Suprapubic skin (tissue), 4 donors: ENCODE data around the gene HCRT. TPM values are rescaled to one million over a fixed set of nuclear protein-coding genes. Genes with fewer than 3 reads are reported as not detected.
"Not testable (repeated sequence)": the region's sequence is repeated elsewhere in the genome, so short reads cannot be mapped to it uniquely, and the experiment has no call there.

ENCODE experiments used
- DNase-seq, 2 donors: peaks; one replicate each; pipeline ENCODE4 v3.0.0-alpha.2; 2019; ENCODE audit warnings: low spot score in 2 of 2
- H3K27ac ChIP-seq: fragments of 200-600 bp; sonication (generic); one replicate; pipeline ENCODE4 v1.5.1; 2019
- H3K27me3 ChIP-seq: fragments of 200-600 bp; sonication (generic); one replicate; pipeline ENCODE4 v1.5.1; 2019
- H3K36me3 ChIP-seq: fragments of 200-600 bp; sonication (generic); one replicate; pipeline ENCODE4 v1.5.1; 2019
- H3K4me1 ChIP-seq: fragments of 200-600 bp; sonication (generic); one replicate; pipeline ENCODE4 v1.5.1; 2019
- H3K4me3 ChIP-seq: fragments of 200-600 bp; sonication (generic); one replicate; pipeline ENCODE4 v1.5.1; 2019; ENCODE audit warnings: mild to moderate bottlenecking
- H3K9me3 ChIP-seq: fragments of 200-600 bp; sonication (generic); one replicate; pipeline ENCODE4 v1.5.1; 2019
- EP300 ChIP-seq: sonication (generic); formaldehyde crosslinking; IDR thresholded peaks from one replicate; pipeline ENCODE4 v1.6.1; 2017; ENCODE audit warnings: antibody characterized with exemption
- POLR2A ChIP-seq, 2 donors: fragments of 450-650 bp; IDR thresholded peaks; one replicate each; pipeline ENCODE4 v1.6.1; 2017; ENCODE audit warnings: antibody characterized with exemption in 2 of 2, mild to moderate bottlenecking in 2 of 2, moderate library complexity in 2 of 2
- POLR2AphosphoS5 ChIP-seq, 3 donors: sonication (generic); formaldehyde crosslinking; IDR thresholded peaks; one replicate each; pipeline ENCODE4 v1.6.1; 2017; ENCODE audit warnings: antibody characterized with exemption in 3 of 3
- WGBS: methylation state at CpG from one replicate; pipeline ENCODE4 v1.1.5; 2018; 5-methylcytosine and 5-hydroxymethylcytosine counted together
- total RNA-seq, 4 donors: library from RNA; depleted of rRNA; stranded (reverse); fragments of >200 nt; gene quantifications; one replicate each; pipeline ENCODE4 v1.1.0, GENCODE V29; 2016
- TF ChIP-seq, protein P1 (sequence below), 2 donors: fragments of 200-600 bp in 1 of 2; fragments of 450-650 bp in 1 of 2; sonication (generic) in 1 of 2; IDR thresholded peaks; one replicate each; pipeline ENCODE4 v1.5.1; 2016 to 2019; ENCODE audit warnings: antibody characterized with exemption in 2 of 2, mild to moderate bottlenecking in 1 of 2, moderate library complexity in 1 of 2

HCRT gene
- total RNA-seq, 4 donors from 2014 or later: not detected

DNA sequence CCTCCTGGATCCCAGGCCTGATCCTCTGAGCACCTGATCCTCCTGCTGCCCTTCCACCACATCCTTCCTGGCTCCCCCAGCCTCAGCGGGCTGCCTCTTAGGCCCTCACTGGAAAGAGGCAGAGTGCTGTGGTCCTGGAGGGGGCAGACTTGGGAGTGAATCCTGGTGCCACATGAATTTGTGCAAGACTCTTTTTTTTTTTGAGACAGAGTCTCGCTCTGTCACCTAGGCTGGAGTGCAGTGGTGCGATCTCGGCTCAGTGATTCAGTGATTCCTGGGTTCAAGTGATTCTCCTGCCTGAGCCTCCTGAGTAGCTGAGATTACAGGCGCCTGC lies 6.0 kb upstream of the HCRT start:
- H3K4me3 ChIP-seq: no peak overlapping the region
- H3K4me1 ChIP-seq: peaks cover 16% of the 10 kb centered on the region
- TF ChIP-seq EP300 (no peak), POLR2AphosphoS5 (IDR thresholded peaks at IDR 0.05) (no peak), POLR2A (IDR thresholded peaks at IDR 0.05) (no peak)
- TF ChIP-seq, protein P1, sequence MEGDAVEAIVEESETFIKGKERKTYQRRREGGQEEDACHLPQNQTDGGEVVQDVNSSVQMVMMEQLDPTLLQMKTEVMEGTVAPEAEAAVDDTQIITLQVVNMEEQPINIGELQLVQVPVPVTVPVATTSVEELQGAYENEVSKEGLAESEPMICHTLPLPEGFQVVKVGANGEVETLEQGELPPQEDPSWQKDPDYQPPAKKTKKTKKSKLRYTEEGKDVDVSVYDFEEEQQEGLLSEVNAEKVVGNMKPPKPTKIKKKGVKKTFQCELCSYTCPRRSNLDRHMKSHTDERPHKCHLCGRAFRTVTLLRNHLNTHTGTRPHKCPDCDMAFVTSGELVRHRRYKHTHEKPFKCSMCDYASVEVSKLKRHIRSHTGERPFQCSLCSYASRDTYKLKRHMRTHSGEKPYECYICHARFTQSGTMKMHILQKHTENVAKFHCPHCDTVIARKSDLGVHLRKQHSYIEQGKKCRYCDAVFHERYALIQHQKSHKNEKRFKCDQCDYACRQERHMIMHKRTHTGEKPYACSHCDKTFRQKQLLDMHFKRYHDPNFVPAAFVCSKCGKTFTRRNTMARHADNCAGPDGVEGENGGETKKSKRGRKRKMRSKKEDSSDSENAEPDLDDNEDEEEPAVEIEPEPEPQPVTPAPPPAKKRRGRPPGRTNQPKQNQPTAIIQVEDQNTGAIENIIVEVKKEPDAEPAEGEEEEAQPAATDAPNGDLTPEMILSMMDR (IDR thresholded peaks at IDR 0.05): no peak
- no peaks in the 10 kb centered on the region for H3K9me3 ChIP-seq
- H3K27ac ChIP-seq: no peak overlapping the region
- no peak for DNase-seq
- 99% methylated on average over 5 of the region's 5 CpGs for WGBS
- no peaks in the 10 kb centered on the region for H3K27me3 ChIP-seq
- no peaks in the 10 kb centered on the region for H3K36me3 ChIP-seq

DNA sequence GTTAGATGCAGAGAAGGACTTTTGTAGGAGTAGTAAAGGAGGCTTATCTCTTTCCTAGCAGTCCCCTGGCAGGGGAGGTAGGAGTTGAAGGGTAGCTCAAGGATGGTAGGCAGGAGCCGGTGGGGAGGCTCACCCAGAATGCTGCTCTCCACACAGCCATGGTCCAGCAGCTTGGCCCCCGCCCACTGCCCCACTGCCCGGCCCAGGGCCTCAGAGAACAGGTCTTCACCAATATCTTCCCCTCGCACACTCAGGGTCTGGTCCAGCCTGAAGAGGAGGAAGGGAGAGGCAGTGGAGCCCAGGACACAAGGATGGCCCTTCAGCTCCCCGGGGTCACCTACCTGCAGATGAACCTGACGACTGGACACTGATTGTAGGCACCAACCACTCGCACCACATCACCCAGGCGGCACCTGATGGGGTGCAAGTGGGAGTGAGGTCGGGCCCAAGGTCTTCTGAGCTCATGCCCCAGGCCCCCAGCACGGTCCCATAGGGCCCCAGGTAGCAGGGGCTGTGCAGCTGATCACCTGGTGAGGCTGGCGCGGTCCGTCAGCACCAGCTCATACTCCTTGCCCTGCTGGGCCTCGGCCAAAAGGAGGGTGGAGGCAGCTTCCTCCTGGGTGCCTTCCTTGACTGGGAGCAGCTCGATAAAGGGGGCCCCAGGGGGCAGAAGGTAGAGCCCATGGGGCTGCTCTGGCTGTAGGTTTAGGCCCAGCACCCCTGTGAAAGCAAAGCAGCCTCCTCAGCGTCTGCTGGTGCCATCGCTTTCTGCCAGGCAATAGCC lies 5.4 kb upstream of the HCRT start:
- H3K36me3 ChIP-seq: no peaks in the 10 kb centered on the region
- H3K4me1 ChIP-seq: peaks cover 16% of the 10 kb centered on the region
- WGBS: 77% methylated on average over 6 of the region's 17 CpGs

DNA sequence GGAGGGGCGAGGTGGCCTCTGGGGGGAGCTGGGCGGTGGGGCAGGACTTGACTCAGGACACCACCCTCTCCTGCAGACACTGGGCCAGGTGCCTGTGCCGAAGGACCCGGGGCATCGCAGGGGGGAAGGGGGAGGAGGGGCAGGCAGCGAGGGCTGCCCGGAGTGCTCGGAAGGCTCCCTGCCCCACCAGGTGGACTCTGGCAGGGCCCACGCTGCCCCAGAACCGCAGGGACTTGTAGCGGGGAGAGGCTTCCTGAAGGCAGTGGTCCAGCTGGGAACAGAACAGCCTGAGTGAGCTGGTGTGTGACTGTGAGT lies 4.4 kb upstream of the HCRT start:
- peaks cover 6% of the 10 kb centered on the region for H3K27me3 ChIP-seq
- no peak overlapping the region for H3K4me3 ChIP-seq
- TF ChIP-seq, protein P1 (IDR thresholded peaks at IDR 0.05): no peak
- no peak for TF ChIP-seq POLR2A (IDR thresholded peaks at IDR 0.05)
- no peak for TF ChIP-seq EP300
- no peak for TF ChIP-seq POLR2AphosphoS5 (IDR thresholded peaks at IDR 0.05)
- peaks cover 15% of the 10 kb centered on the region for H3K4me1 ChIP-seq
- no peak overlapping the region for H3K27ac ChIP-seq
- H3K36me3 ChIP-seq: no peaks in the 10 kb centered on the region
- 81% methylated on average over 6 of the region's 11 CpGs for WGBS
- peak in 1 of 2 donors; percentile 55 for DNase-seq
- no peaks in the 10 kb centered on the region for H3K9me3 ChIP-seq

More for the DNA sequence above, 5.4 kb upstream of the HCRT start:
- H3K27ac ChIP-seq: no peak overlapping the region
- TF ChIP-seq EP300: no peak
- H3K9me3 ChIP-seq: no peaks in the 10 kb centered on the region
- DNase-seq: no peak
- H3K4me3 ChIP-seq: no peak overlapping the region
- H3K27me3 ChIP-seq: peaks cover 3% of the 10 kb centered on the region

DNA sequence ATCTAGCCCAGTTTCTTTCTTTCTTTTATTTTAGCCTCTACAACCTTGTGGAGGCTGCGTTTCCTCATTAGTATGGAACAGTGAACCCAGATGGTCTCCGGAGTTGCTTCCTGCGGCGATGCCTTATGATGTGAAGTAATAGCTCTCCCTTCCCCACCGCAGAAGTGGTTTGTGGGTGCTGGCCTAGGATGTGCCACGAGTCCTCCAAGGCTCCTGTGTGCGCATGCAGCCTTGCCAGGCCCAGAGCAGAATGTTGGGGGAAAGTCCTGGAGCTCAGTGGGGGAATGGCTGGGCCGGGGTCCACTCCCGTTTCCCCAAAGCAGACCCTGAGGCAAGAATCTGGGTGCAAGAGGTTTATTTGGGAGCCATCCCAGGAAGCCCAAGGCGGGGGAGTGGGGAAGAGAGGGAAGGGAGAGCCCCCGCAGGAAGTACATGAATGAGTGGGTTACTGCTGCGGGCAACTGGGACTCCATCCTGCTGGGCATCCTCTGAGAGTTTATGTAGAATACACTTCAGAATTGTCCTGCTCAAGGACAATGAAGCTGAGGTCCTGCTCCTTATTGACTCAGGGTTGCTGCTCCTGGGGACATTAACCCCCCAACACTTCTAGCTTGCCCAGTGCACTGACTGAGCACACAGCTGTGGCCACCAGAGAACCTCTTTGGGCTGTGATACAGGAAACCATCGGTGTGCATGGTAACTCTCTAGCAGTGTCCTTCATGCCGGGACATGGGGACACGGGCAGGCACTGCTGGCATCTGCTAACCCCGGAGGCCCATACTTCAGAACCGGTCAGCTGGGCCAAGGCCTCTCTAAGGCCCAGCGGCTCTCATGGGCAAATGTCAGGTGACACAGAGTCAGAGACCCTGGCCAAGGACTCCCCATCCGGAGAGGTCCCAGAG lies 3.7 kb upstream of the HCRT start:
- peaks cover 17% of the 10 kb centered on the region for H3K4me1 ChIP-seq
- no peak for TF ChIP-seq EP300
- no peak overlapping the region for H3K27ac ChIP-seq
- no peak overlapping the region for H3K4me3 ChIP-seq
- 70% methylated on average over 12 of the region's 19 CpGs for WGBS
- DNase-seq: no peak
- H3K36me3 ChIP-seq: no peaks in the 10 kb centered on the region
- no peaks in the 10 kb centered on the region for H3K9me3 ChIP-seq
- peaks cover 9% of the 10 kb centered on the region for H3K27me3 ChIP-seq

DNA sequence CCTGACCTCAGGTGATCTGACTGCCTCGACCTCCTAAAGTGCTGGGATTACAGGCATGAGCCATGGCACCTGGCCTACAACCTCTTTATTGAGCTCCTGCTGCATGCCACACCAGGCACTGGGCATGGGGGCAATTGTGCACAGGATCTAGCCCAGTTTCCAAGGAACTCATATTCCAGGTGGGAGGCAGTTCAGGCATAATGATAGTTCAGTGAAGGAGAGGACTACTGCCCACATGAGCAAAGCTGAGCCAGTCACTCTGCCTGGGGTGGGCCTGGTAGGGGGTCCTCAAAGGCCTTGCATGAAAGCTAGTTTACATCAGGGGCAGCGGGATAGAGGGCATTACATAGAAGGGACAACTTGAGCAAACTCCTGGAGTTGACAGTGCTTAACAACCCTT lies 2.6 kb upstream of the HCRT start:
- 80% methylated on average over 2 of the region's 2 CpGs for WGBS

DNA sequence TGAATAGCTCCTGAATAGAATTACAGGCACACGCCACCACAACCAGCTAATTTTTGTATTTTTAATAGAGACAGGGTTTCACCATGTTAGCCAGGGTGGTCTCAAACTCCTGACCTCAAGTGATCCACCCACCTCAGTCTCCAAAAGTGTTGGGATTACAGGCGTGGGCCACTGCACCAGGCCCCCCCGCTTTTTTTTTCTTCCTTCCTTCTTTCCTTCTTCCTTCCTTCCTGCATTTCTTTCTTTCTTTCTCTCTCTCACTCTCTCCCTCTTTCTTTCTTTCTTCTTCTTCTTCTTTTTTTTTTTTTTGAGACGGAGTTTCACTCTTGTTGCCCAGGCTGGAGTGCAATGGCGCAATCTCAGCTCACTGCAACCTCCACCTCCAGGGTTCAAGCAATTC lies 939 bp upstream of the HCRT start:
- H3K36me3 ChIP-seq, H3K4me3 ChIP-seq, H3K27ac ChIP-seq, DNase-seq, H3K9me3 ChIP-seq: not testable (repeated sequence)
- H3K4me1 ChIP-seq: peaks cover 15% of the 10 kb centered on the region
- 85% methylated on average over 5 of the region's 5 CpGs for WGBS
- peaks cover 33% of the 10 kb centered on the region for H3K27me3 ChIP-seq

More for the DNA sequence above, 2.6 kb upstream of the HCRT start:
- peaks cover 13% of the 10 kb centered on the region for H3K4me1 ChIP-seq
- no peak for DNase-seq
- TF ChIP-seq, protein P1 (IDR thresholded peaks at IDR 0.05): no peak
- TF ChIP-seq EP300 (no peak), POLR2AphosphoS5 (IDR thresholded peaks at IDR 0.05) (no peak), POLR2A (IDR thresholded peaks at IDR 0.05) (no peak)
- no peak overlapping the region for H3K4me3 ChIP-seq
- peaks cover 17% of the 10 kb centered on the region for H3K27me3 ChIP-seq
- no peaks in the 10 kb centered on the region for H3K36me3 ChIP-seq
- H3K27ac ChIP-seq: no peak overlapping the region
- H3K9me3 ChIP-seq: no peaks in the 10 kb centered on the region
